ENCODE data around the gene CDK2AP2. TPM values are rescaled to one million over a fixed set of nuclear protein-coding genes. Genes with fewer than 3 reads are reported as not detected.

The CDK2AP2 gene
- total RNA-seq, 1 donor, result 22.1 TPM

- no peak for DNase-seq (ENCODE audit: low read depth)
- no peak for TF ChIP-seq CTCF (IDR thresholded peaks at IDR 0.05; ENCODE audit: insufficient read depth, low read length)
- peak overlapping the region; percentile 82 for H3K4me3 ChIP-seq (ENCODE audit: low read depth, low read length)
Measured at GRCh38 chr11:67504005-67504949, 3.7 kb downstream of the CDK2AP2 start.

- H3K4me3 ChIP-seq (ENCODE audit: low read depth, low read length), result peak overlapping the region; percentile 82
- no peak for DNase-seq (ENCODE audit: low read depth)
- no peak for TF ChIP-seq CTCF (IDR thresholded peaks at IDR 0.05; ENCODE audit: insufficient read depth, low read length)
Measured at GRCh38 chr11:67503119-67504004, 4.6 kb downstream of the CDK2AP2 start.

GRCh38 chr11:67502328-67502979 lies 5.5 kb downstream of the CDK2AP2 start:
- DNase-seq (ENCODE audit: low read depth), result no peak
- no peak for TF ChIP-seq CTCF (IDR thresholded peaks at IDR 0.05; ENCODE audit: insufficient read depth, low read length)
- H3K4me3 ChIP-seq (ENCODE audit: low read depth, low read length), result no peak overlapping the region

- no peak overlapping the region for H3K4me3 ChIP-seq (ENCODE audit: low read depth, low read length)
- DNase-seq (ENCODE audit: low read depth), result no peak
- TF ChIP-seq CTCF (IDR thresholded peaks at IDR 0.05; ENCODE audit: insufficient read depth, low read length), result no peak
Measured at GRCh38 chr11:67501854-67502253, 6.1 kb downstream of the CDK2AP2 start.

- no peak for TF ChIP-seq CTCF (IDR thresholded peaks at IDR 0.05; ENCODE audit: insufficient read depth, low read length)
- no peak overlapping the region for H3K4me3 ChIP-seq (ENCODE audit: low read depth, low read length)
- no peak for DNase-seq (ENCODE audit: low read depth)
Measured at GRCh38 chr11:67500831-67501715, 6.9 kb downstream of the CDK2AP2 start.

GRCh38 chr11:67500484-67500821 lies 7.5 kb downstream of the CDK2AP2 start:
- no peak for TF ChIP-seq CTCF (IDR thresholded peaks at IDR 0.05; ENCODE audit: insufficient read depth, low read length)
- H3K4me3 ChIP-seq (ENCODE audit: low read depth, low read length), result no peak overlapping the region
- no peak for DNase-seq (ENCODE audit: low read depth)
